Gastroesophageal sphincter (tissue), 3 donors: ENCODE measurements around the gene LAMA2.

ENCODE experiments used
- EP300 ChIP-seq: sonication (generic); formaldehyde crosslinking; IDR thresholded peaks from one replicate; pipeline ENCODE4 v1.6.1; 2017; ENCODE audit warnings: antibody characterized with exemption, mild to moderate bottlenecking
- POLR2A ChIP-seq, 2 donors: fragments of 450-650 bp; IDR thresholded peaks; one replicate each; pipeline ENCODE4 v1.6.1; 2017; ENCODE audit warnings: antibody characterized with exemption in 2 of 2, mild to moderate bottlenecking in 2 of 2, moderate library complexity in 1 of 2
- TF ChIP-seq, protein P1 (sequence below), 4 experiments: fragments of 200-600 bp in 2 of 4; fragments of 450-650 bp in 2 of 4; sonication (generic) in 1 of 4; IDR thresholded peaks; one replicate each; pipeline ENCODE4 v1.5.1; 2017 to 2019; ENCODE audit warnings: antibody characterized with exemption in 4 of 4, mild to moderate bottlenecking in 2 of 4, moderate library complexity in 2 of 4

DNA sequence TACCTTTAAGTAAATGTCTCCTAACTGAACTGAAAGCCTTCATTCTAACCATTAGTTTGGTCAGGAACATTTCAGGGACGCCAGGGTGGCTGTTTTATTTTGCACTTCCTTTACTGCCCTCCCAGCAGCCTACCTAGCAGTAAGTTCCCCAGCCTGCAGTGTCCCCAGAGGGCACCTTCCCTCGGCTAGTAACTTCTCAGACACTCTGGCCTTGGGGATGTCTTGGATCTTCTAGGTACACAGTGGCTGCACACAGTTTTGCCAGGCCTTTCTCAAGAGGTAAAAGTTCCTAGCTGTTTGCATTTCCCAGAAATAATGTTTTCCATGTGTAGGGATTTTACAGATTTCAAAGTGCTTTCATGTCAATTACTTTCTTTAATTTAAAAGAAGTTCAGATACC is 378 bp upstream of the LAMA2 start:
- TF ChIP-seq POLR2A (IDR thresholded peaks at IDR 0.05) (no peak), EP300 (no peak)
- TF ChIP-seq, protein P1, sequence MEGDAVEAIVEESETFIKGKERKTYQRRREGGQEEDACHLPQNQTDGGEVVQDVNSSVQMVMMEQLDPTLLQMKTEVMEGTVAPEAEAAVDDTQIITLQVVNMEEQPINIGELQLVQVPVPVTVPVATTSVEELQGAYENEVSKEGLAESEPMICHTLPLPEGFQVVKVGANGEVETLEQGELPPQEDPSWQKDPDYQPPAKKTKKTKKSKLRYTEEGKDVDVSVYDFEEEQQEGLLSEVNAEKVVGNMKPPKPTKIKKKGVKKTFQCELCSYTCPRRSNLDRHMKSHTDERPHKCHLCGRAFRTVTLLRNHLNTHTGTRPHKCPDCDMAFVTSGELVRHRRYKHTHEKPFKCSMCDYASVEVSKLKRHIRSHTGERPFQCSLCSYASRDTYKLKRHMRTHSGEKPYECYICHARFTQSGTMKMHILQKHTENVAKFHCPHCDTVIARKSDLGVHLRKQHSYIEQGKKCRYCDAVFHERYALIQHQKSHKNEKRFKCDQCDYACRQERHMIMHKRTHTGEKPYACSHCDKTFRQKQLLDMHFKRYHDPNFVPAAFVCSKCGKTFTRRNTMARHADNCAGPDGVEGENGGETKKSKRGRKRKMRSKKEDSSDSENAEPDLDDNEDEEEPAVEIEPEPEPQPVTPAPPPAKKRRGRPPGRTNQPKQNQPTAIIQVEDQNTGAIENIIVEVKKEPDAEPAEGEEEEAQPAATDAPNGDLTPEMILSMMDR (IDR thresholded peaks at IDR 0.05): no peak
